ENCODE results near the gene ST7.

Gene ST7

GRCh38 chr7:117129521-117129955 is 176.2 kb downstream of the ST7 start:
- no peak overlapping the region for H3K4me3 ChIP-seq (ENCODE audit: low read depth, low read length)
- DNase-seq (ENCODE audit: low read depth) = no peak
- no peak for TF ChIP-seq POLR2A (IDR thresholded peaks at IDR 0.05; ENCODE audit: extremely low read depth, insufficient read length)
- TF ChIP-seq MYC (IDR thresholded peaks at IDR 0.05; ENCODE audit: low read depth, low read length) = no peak
- TF ChIP-seq CTCF (IDR thresholded peaks at IDR 0.05; ENCODE audit: low read depth, low read length) = no peak
- no peak for TF ChIP-seq MAX (IDR thresholded peaks at IDR 0.05; ENCODE audit: low read depth, low read length)

- no peak for TF ChIP-seq MAX (IDR thresholded peaks at IDR 0.05; ENCODE audit: low read depth, low read length)
- no peak overlapping the region for H3K4me3 ChIP-seq (ENCODE audit: low read depth, low read length)
- no peak for DNase-seq (ENCODE audit: low read depth)
Measured at GRCh38 chr7:117130262-117130661, 177.0 kb downstream of the ST7 start.

GRCh38 chr7:117132321-117133120 is 179.2 kb downstream of the ST7 start:
- no peak for TF ChIP-seq POLR2A (IDR thresholded peaks at IDR 0.05; ENCODE audit: extremely low read depth, insufficient read length)
- no peak for TF ChIP-seq CTCF (IDR thresholded peaks at IDR 0.05; ENCODE audit: low read depth, low read length)
- no peak for TF ChIP-seq MYC (IDR thresholded peaks at IDR 0.05; ENCODE audit: low read depth, low read length)
- TF ChIP-seq MAX (IDR thresholded peaks at IDR 0.05; ENCODE audit: low read depth, low read length) = no peak
- H3K4me3 ChIP-seq (ENCODE audit: low read depth, low read length) = no peak overlapping the region
- DNase-seq (ENCODE audit: low read depth) = no peak

- TF ChIP-seq MYC (IDR thresholded peaks at IDR 0.05; ENCODE audit: low read depth, low read length) = no peak
- no peak for TF ChIP-seq CTCF (IDR thresholded peaks at IDR 0.05; ENCODE audit: low read depth, low read length)
- TF ChIP-seq POLR2A (IDR thresholded peaks at IDR 0.05; ENCODE audit: extremely low read depth, insufficient read length) = no peak
- no peak for TF ChIP-seq MAX (IDR thresholded peaks at IDR 0.05; ENCODE audit: low read depth, low read length)
- DNase-seq (ENCODE audit: low read depth) = no peak
- no peak overlapping the region for H3K4me3 ChIP-seq (ENCODE audit: low read depth, low read length)
Measured at GRCh38 chr7:117133125-117133524, 179.8 kb downstream of the ST7 start.

GRCh38 chr7:117134411-117134810 is 181.1 kb downstream of the ST7 start:
- H3K4me3 ChIP-seq (ENCODE audit: low read depth, low read length) = no peak overlapping the region
- DNase-seq (ENCODE audit: low read depth) = no peak
- TF ChIP-seq MYC (IDR thresholded peaks at IDR 0.05; ENCODE audit: low read depth, low read length) (no peak), MAX (IDR thresholded peaks at IDR 0.05; ENCODE audit: low read depth, low read length) (no peak), CTCF (IDR thresholded peaks at IDR 0.05; ENCODE audit: low read depth, low read length) (no peak), POLR2A (IDR thresholded peaks at IDR 0.05; ENCODE audit: extremely low read depth, insufficient read length) (no peak)

- DNase-seq (ENCODE audit: low read depth) = peak; percentile 41
- no peak overlapping the region for H3K4me3 ChIP-seq (ENCODE audit: low read depth, low read length)
- TF ChIP-seq MAX (IDR thresholded peaks at IDR 0.05; ENCODE audit: low read depth, low read length) (no peak), MYC (IDR thresholded peaks at IDR 0.05; ENCODE audit: low read depth, low read length) (no peak), POLR2A (IDR thresholded peaks at IDR 0.05; ENCODE audit: extremely low read depth, insufficient read length) (no peak), CTCF (IDR thresholded peaks at IDR 0.05; ENCODE audit: low read depth, low read length) (no peak)
Measured at GRCh38 chr7:117134889-117135552, 181.7 kb downstream of the ST7 start.
